HG03196 (cell line): ENCODE results near the gene ADAT3.
A peak's percentile ranks its signal among the peaks of the same experiment; 100 is the strongest.
"Not testable (repeated sequence)": the region's sequence is repeated elsewhere in the genome, so short reads cannot be mapped to it uniquely, and the experiment has no call there.

Experiments used
- ATAC-seq: cut with Tn5 transposase; IDR thresholded peaks from one replicate; pipeline ENCODE4 v1.9.1; 2021; ENCODE audit not compliant: unreplicated experiment

ADAT3 gene

DNA sequence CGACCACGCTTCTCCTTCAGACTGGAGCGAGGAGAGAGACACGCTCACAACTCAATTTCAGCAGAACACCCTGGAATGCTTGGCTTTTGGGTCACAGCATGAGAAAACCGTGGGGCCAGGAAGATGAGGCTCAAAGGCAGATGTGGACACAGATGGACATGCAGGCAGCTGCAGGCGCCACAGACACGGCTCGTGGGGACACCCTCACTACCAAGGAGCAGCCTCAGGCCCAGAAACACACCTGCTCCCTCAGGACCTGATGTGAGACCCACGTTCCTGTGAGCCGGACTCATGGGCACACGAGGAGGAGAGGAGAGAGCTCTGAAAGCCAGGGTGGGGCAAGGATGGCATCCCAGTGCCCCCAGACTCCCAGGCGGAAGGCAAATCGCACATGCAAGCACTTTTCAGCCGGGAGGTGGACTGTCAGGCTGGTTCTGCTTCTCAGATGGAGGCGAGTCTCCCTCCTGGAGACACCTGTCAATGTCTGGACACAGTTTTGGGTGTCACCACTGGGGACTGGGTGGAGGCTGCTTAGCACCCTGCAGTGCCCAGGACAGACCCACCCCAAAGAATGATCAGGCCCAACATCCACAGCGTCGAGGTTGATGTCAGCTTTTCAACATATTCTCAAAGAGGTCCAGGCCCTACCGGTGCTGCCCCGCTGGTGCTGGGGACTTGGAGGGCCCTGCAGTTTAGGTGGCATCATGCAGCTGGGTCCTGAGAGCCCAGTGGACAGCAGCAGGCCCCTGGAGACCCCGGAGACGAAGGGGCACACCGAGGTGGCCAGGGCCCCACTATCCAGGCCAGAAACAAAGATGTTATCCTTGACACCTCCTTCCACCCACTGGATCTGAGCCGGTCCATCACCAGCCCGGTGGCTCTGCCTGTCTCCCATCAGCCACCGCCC lies 22.2 kb upstream of the ADAT3 start:
- ATAC-seq: no peak

DNA sequence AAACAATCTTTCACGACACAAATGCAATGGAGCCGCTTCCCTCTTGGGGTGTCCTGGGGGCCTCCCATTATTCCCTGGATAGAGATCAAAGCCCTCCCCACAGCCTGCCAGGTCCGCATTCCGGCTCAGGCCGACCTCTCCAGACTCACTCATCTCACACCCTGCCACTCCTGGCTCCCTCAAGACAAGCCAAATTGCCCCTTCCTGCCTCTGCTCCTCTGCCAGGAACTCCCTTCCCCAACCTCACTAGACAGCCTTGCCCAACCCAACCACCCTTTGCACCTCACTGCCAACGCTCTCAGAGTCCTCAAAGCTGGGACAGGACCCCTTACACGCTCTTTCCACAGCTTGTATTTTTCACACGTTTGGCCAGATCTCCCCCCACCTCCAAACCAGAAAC lies 21.4 kb upstream of the ADAT3 start:
- no peak for ATAC-seq

DNA sequence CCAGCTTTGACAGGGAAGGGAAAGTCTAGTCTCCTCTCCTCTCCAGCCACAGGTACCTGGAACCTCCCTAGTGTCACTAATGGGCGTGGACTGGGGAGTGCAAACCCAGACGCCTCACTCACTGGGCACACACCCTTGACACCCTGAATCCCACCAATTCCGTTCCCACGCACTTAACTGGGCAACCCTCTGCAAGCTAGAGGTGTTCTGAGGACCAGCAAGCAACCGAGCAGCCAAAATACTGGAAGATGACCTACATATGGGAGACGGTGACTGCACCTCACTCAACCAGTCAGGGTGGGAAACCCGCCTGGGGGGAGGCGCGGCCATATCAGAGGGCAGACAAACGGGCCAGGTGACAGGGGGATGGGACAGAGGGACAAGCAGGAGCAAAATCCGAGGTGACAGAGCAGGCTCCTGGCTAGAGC lies 20.9 kb upstream of the ADAT3 start:
- ATAC-seq: no peak

DNA sequence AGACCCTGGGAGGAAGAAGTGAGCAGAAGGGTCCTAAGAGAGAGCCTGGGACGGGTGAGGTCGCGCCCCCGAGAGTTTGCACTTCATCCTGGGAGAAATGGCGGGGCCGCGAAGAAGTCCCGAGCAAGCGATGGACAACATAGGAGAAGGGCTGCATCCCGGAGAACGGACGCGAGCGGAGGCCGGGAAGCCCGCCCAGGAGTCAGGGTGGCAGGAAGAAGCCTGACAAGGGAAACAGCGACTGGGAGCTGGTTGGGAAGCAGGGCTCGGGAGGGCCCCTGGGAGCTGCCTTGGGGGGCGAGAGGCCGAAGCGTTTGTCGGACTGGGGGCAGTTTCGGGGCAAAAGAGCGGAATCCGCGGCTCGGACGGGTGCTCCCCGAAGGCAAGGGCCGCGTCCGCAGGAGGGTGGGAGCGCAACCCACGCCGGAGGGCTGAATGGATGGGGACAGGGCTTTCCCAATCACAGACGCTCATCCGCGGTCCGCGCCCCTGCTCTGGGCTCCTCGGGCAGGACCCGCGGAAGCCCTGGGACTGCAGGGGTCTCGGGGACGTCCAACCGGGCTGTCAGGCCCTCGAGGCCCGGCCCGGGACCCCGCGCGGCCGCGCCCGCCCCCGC lies 20.4 kb upstream of the ADAT3 start:
- no peak for ATAC-seq

DNA sequence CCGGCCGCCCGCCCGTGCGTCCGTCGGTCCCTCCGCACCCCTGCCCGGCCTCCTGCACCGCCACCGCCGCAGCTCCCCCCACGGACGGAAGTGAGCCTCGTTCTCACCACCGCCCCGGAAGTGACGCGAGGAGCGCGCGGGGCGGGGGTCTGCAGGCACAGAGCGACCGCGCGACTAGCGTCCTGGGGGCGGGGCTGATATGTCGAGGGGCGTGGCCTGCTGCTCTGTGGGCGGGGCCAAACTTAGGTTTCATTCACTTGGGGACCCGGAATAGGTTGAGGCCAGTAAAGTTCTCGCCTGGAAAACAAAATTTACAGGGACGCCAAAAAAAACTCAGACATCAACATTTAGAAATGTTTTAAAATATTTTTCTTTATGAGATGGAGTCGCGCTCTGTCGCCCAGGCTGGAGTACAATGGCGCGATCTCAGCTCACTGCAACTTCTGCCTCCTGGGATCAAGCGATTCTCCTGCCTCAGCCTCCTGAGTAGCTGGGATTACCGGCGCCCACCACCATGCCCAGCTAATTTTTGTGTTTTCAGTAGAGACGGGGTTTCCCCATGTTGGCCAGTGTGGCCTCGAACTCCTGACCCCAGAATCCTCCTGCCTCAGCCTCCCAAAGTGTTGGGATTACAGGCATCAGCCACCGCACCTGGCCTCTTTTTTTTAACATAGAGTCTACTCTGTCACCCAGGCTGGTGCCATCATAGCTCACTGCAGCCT lies 19.6 kb upstream of the ADAT3 start, which contains the start of gene ABHD17A:
Gene ABHD17A (minus strand): TSS at position 99 of the 722 bp plus-strand sequence. CDS start 3,930 bp downstream, outside the sequence.
- ATAC-seq: peak; percentile 73

DNA sequence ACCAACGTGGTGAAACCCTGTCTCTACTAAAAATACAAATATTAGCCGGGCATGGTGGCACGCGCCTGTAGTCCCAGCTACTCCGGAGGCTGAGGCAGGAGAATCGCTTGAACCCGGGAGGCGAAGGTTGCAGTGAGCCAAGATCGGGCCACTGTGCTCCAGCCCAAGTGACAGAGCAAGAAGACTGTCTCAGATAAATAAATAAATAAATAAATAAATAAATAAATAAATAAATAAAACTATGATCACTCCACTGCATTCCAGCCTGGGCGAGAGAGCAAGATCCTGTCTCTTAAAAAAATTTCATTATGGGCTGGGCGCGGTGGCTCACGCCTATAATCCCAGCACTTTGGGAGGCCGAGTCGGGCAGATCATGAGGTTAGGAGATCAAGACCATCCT lies 18.8 kb upstream of the ADAT3 start:
- ATAC-seq: not testable (repeated sequence)

DNA sequence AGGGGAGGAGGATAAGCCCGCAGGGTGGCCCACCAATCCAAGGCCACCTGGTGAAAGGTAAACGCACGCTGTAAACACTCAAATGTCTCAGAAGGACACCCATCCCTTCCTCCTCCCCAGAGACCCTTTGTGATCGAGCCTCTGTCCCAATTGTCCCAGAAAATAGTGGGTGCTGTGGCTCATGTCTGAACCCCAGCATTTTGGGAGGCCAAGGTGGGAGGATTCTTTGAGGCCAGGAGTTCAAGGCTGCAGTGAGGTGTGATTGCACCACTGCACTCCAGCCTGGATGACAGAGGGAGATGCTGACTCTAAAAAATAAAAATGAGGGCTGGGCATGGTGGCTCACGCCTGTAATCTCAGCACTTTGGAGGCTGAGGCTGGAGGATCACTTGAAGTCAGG lies 16.8 kb upstream of the ADAT3 start:
- no peak for ATAC-seq

DNA sequence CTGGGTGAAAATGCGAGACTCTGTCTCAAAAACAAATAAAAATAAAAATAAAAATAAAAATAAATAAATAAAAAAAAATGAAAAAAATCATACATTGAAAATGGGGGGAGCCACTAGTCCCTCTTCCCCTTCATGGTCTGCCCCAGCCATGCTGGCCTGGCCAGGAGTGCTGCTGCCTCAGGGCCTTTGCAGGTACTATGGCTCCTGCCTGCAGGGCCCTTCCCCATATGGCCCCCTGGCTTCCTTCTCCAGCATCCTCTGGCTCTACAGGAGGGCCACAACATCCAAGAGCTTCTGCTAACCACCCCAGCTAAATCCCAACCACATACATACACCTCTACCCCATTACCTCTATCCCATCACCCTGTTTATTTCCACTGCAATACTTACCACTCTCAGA lies 15.3 kb upstream of the ADAT3 start:
- no peak for ATAC-seq

DNA sequence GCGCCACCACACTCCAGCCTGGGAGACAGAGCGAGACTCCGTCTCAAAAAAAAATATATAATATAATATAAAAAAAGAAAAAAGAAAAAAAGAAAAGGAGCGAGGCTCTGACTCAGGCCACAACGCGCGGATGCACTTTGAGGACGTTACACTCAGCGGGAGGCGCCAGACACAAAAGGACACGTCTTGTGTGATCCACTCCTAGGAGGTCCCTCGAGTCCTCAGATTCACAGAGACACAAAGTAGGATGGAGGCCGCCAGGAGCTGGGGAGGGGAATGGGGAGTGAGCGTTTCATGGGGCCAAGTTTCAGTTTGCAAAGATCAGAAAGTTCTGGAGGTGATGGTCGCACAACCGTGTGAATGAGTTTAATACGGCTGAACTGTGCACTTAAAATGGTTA lies 11.4 kb upstream of the ADAT3 start:
- no peak for ATAC-seq

DNA sequence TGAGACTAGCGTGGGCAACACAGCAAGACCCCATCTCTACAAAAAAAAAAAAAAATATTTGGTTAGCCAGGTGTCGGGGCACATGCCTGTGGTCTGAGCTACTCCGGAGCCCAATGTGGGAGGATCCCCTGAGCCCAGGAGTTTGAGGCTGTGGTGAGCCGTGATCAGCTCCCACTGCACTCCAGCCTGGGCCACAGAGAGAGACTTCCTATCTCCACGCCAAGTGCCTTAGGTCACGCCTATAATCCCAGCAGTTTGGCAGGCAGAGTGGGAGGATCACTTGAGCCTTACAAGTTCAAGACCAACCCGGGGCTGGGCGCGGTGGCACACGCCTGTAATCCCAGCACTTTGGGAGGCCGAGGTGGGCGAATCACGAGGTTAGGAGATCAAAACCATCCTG lies 8.7 kb upstream of the ADAT3 start:
- no peak for ATAC-seq

DNA sequence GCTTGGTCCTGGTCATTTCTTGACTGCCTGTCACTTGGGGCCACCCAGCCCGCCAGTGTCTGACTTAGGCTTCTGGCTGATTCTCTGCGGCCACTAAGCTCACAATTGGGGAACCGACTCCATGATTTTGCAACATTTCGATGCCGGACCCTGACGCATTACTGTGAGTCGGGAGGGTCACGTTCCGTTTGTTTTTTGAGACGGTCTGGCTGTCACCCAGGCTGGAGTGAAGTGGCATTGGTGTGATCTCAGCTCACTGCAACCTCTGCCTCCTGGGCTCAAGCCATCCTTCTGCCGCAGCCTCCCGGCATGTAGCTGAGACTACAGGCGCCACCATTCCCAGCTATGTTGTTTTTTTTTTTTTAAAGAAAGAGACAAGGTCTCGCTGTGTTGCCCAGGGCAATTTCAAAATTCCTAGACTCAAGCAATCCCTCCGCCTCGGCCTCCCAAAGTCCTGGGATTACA lies 3.2 kb upstream of the ADAT3 start:
- ATAC-seq: no peak

DNA sequence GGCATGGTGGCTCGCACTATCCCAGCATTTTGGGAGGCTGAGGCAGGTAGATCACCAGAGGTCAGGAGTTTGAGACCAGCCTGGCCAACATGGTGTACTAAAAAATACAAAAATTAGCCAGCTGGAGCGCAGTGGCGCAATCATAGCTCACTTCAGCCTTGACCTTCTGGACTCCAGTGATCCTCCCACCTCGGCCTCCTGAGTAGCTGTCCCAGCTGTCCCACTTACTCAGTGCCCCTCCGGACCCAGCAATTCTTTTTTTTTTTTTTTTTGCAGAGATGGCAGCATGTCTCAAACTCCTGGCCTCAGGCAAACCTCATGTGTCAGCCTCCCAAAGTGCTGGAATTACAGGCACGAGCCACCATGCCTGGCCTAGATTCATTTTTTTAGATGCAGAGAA lies 2.3 kb upstream of the ADAT3 start:
- no peak for ATAC-seq

DNA sequence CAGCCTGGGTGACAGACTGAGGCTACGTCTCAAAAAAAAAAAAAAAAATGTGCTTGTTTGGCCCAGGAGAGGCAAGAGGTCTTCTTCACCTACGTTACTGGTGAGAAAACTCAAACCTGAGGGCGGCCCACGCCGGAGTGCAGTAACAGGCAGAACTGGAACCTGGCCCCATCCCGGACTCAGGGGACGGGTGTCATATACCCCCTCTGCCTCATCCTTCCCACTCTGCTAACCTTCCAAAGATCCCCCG lies 414 bp upstream of the ADAT3 start:
- no peak for ATAC-seq

DNA sequence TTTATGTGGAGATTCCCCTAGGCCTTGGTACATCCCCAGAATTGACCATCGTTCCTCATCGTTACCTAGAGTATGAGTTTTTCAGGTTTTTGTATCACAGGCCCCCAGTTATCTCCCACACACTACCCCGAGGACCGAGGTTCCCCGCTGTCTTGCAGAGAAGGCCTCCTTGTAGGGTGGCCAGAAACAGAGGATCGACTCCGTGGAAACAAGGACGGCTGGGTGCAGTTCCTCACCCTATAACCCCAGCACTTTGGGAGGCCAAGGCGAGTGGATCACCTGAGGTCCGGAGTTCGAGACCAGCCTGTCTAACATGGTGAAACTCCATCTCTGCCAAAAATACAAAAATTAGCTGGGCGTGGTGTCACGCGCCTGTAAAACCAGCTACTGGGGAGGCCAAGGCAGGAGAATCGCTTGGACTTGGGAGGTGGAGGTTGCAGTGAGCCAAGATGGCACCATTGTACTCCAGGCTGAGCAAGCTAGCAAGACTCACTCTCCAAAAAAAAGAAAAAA lies 720 bp downstream of the ADAT3 start:
- ATAC-seq: no peak

DNA sequence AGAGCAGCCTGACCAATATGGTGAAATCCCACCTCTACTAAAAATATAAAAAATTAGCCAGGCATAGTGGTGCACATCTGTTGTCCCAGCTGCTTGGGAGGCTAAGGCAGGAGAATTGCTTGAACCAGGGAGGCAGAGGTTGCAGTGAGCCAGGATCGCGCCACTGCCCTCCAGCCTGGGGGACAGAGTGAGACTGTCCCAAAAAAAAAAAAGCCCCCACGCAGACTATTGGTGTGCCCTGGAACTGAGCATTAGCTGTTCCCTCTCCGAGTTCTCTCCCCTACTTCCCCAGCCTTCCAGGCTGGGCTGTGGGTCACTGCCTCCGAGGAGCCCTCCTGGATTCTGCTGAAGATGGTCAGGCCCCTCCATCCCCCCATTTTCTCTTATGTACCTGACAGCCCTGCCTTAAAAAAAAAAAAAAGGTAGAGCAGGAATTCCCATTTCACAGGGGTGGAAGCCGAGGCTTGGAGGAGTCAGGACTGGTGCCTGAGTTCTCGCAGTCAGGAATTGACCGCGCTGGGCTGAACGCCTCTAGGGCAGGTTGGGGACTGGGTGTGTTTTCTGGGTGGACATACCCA lies 1.9 kb downstream of the ADAT3 start:
- no peak for ATAC-seq

DNA sequence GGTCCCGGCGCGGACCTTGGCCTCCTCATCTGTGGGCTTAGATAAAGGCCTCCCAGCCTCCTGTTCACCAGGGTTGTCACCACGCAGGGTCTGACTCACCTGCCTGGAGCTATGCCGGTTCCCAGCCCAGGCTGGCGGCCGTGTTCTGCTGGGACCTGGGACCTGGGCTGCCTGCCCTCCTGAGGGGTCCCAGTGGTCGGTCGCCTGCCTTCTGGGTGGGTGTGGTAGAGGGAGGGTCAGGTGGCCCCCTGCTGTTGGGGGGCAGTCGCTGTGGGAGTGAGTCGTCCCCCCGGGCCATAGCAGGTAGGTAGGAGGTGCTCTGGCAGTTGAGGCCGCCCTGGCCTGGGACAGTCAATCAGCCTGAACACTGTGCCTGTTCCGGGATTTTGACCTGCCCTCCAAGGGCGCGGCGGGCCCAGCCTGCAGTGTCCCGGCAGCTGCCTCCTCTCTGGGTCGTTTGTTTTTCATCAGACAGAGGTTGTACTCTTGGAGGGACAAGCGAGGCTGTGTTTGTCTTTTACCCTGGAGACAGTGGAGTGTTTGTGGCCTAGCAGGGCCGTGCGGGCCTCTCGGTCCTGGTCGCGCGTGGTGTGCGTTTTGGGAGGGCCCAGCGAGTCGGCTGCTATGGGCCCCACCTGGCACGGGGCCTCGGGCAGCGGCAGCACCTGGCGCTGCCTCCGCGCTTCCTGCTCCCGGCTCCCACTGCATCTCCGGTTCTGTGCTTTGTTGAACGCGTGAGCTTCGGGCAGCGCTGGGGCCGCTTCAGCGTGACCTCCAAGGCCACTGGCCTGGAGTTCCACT lies 2.6 kb downstream of the ADAT3 start:
- ATAC-seq: no peak

DNA sequence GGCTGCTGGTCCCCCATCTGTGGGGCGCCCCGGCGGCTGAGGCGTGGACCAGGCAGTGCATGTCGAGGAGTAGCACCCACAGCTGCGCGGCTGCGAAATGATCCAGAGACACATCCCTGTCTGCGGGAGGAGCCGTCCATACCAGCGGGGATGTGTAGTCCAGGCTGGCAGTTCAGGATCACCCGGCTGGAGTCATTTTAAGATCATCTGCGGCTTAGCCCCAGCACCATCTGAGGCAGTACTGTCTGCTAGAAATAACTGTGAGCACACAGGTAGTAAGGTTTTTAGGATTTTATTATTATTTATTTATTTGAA lies 3.1 kb downstream of the ADAT3 start:
- ATAC-seq: no peak

DNA sequence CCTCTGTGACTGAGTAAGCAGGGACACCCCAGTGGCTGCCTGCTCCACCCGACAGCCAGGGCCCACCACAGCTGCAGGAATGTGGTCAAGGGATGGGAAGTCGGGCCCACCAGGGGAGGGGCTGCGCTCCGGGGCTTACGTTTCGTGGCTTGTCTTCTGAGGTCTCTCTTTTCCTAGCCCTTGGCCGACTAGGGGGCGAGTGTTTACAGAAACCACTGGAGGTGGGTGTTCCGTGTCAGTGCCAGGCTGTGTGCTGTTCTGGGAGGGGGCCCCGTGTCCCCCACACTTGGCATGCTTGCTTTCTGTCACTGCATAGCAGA lies 4.5 kb downstream of the ADAT3 start:
- ATAC-seq: no peak

DNA sequence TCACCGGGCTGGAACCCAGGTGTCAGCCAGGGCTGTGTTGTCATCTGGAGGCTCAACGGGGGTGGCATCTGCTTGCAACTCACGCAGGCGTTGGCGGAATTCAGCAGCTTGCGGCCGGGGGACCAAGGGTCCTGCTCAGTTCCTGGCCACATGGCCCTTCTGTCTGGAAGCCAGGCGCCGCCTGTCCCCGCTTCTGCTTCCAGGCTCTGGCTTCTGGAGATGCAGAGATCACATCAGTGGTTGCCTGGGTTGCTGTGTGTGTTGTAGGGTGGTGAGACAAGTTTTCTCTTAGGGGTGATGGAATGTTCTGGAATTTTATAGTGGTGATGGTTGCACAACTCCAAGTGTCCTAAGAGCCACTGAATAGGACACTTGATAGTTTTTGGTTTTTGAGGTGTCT lies 5.0 kb downstream of the ADAT3 start:
- ATAC-seq: no peak

DNA sequence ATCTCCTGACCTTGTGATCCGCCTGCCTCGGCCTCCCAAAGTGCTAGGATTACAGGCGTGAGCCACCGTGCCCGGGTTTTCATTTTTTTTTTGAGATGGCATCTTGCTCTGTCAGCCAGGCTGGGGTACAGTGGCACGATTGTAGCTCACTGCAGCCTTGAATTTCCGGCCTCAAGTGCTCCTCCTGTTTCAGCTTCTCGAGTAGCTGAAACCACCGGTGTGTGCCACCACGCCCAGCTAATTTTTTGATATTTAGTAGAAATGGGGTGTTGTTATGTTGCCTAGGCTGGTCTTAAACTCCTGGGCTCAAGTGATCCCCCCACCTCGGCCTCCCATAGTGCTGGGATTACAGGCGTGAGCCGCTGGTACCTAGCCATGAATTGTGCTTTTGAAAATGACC lies 5.9 kb downstream of the ADAT3 start:
- no peak for ATAC-seq

DNA sequence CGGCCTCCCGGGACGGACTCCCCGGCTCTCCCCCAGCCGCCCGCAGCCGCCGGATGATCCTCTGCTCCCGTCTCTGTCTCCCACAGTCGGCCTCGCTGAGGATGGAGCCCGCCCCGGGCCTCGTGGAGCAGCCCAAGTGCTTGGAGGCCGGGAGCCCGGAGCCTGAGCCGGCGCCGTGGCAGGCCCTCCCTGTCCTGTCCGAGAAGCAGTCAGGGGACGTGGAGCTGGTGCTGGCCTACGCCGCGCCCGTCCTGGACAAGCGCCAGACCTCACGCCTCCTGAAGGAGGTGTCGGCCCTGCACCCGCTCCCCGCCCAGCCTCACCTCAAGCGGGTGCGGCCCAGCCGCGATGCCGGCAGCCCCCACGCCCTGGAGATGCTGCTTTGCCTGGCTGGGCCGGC lies 6.8 kb downstream of the ADAT3 start:
- no peak for ATAC-seq
